GM12891 (cell line): ENCODE measurements around the gene ALS2CL.

Source experiments
- DNase-seq: peaks from one replicate; pipeline ENCODE4 v3.0.0; 2011; ENCODE audit warnings: low spot score; ENCODE audit not compliant: insufficient read length
- FAIRE-seq: peaks from 2 replicates; lab custom pipeline; 2011; peaks lifted over from hg19 to GRCh38; lab: Jason Lieb, UNC
- PAX5 ChIP-seq: IDR thresholded peaks from 2 replicates; pipeline ENCODE4 v1.6.1; 2011; ENCODE audit warnings: low read length, moderate library complexity, mild to moderate bottlenecking; ENCODE audit not compliant: insufficient read depth, severe bottlenecking
- POLR2A ChIP-seq: IDR thresholded peaks from 2 replicates; pipeline ENCODE4 v1.6.1; 2011; ENCODE audit warnings: low read depth, low read length, control low read depth
- POLR2AphosphoS5 ChIP-seq: IDR thresholded peaks from 2 replicates; pipeline ENCODE4 v1.6.1; 2011; ENCODE audit warnings: low read depth, low read length, control low read depth
- POU2F2 ChIP-seq: IDR thresholded peaks from 2 replicates; pipeline ENCODE4 v1.6.1; 2011; ENCODE audit warnings: low read depth, mild to moderate bottlenecking, control low read depth, low read length, moderate library complexity
- SPI1 ChIP-seq: IDR thresholded peaks from 2 replicates; pipeline ENCODE4 v1.6.1; 2011; ENCODE audit warnings: low read depth, low read length, control low read depth
- TAF1 ChIP-seq: IDR thresholded peaks from 2 replicates; pipeline ENCODE4 v1.6.1; 2011; ENCODE audit warnings: low read depth, low read length, control low read depth

The ALS2CL gene

DNA sequence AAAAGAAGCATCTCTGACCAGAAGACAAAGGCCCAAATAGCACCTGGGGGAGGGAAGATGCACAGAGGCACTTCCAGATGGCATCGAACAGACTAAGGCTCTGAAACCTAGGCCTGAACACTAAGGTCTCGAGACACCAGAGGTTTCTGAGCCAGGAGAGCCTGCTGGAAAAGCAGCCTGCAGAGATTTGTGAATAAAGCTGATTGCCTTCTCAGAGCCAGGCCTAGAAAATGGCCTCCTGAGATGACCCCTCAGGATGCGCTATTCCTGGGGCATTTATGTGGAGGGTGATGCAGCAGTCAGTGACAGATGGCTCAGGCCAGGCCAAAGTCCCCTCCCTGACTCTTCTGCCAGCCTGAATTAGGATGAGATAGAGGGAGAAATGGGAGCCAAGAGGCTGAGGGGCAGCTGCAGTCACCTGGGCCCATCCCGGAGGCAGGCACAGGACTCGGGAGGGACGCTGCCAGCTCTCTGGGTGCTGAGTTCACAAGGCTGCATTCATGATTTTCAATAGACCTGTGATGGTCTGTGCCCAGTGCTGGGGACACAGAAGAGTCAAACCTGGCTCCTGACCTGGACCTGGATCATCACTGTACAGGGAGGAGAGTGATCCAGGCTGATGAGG lies 17.3 kb upstream of the ALS2CL start:
- FAIRE-seq, result no peak
- TF ChIP-seq POLR2A (no peak), SPI1 (no peak), POLR2AphosphoS5 (no peak), POU2F2 (no peak), PAX5 (no peak), TAF1 (no peak)
- DNase-seq, result no peak

DNA sequence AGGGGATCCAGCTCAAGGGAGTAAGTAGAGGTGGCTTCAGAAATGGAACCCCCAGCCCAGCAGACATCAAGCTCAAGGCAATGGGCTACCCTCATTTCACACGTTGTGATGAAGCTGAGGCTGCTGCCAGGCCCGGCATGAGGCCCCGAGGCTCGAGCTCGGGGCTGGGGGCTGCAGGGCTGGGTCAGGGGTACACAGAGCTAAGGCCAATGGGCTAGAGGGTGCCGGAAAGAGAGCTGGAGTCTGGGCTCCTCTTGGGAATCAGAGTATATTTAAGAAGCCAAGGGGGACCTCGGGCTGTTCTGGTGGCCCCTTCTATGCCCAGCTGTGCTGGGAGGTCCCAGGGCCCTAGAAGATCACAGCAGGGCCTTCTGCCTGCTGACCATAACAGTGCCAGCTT lies 16.8 kb upstream of the ALS2CL start:
- TF ChIP-seq SPI1, result no peak
- TF ChIP-seq POU2F2, result no peak
- TF ChIP-seq POLR2AphosphoS5, result no peak
- TF ChIP-seq PAX5, result no peak
- TF ChIP-seq TAF1, result no peak
- no peak for TF ChIP-seq POLR2A
- FAIRE-seq (no peak), DNase-seq (no peak)

DNA sequence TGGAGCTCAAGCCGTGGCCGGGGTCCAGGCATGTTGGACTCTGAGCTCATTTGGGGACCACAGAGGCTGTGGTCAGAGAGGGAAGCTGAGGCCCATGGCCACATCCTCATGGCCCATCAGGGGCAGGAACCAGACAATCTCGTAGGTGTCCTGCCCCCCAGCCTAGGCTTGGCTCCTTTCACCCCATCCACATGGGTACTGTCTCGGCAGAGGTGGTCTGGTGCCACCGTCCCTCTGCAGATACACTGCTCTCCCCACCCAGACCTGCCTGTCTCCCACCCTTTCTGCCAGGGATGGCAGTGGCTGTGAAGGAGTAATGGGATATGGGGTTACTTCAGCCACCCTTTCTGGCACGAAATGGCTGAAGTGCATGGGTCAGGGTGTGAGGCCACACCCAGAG lies 16.2 kb upstream of the ALS2CL start:
- TF ChIP-seq POU2F2, result no peak
- TF ChIP-seq SPI1, result no peak
- TF ChIP-seq PAX5, result no peak
- TF ChIP-seq TAF1, result no peak
- no peak for TF ChIP-seq POLR2A
- TF ChIP-seq POLR2AphosphoS5, result no peak
- FAIRE-seq (no peak), DNase-seq (no peak)

DNA sequence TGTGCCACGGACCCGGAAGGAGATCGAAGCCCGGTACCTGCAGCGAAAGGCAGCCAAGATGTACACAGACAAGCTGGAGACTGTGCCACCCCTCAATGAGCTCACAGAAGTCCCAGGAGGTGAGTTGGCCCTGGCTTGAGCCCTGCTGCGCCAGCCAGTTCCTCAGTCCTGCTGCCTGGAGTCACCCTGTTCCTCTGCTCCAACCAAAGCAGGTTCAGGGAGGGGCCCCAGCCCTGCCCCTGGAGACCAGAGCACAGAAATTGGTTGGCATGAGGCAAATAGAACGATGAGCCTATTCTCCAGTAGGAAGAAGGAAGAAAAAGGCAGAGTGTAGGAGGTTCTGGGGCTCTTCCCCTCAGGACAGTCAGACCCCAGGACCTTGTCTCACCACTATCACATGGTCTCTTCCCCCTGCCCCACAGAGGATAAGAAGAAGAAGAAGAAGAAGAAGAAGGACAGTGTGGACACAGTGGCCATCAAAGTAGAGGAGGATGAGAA lies 15.7 kb upstream of the ALS2CL start:
- FAIRE-seq, result no peak
- TF ChIP-seq POLR2AphosphoS5, result no peak
- no peak for TF ChIP-seq PAX5
- TF ChIP-seq SPI1, result no peak
- TF ChIP-seq TAF1, result no peak
- TF ChIP-seq POU2F2, result no peak
- no peak for TF ChIP-seq POLR2A

DNA sequence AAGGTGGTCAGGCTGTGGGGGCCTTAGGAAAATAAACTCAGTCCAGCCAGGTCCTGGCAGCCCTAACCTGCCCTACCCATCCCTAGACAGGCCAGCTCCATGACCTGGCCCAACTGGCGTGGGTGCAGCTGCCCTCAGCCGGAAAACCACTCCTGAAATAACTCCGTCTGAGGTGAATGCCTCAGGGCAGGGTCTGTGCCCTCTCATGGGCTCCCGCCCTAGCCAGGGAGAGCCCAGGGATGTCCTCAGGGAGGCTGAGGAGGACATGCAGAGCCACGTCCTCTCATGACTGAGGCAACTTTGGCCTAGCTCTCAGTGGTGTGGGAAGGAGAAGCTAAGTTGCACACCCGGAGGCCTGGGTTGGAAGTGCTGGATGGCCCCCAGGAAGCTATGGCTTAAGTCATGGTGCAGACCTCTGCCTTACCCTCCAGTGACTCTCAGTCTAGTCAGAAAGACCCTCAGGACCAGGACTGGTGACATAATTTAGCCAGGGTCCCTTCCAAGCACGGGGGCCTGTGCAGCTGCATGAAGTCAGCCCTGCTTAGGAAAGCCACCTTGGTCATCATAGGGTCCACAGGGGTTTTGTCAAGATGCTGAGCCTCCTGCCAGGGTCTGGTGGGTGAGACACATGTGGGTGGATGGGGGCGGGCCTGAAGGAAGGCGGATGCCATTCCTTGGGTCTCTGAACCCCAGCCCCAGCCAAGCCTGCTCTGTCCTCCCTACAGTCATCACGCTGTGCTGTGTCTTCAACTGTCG lies 15.1 kb upstream of the ALS2CL start:
- TF ChIP-seq SPI1 (no peak), PAX5 (no peak), POLR2AphosphoS5 (no peak)
- no peak for FAIRE-seq
- DNase-seq, result no peak

More for the DNA sequence above, 15.7 kb upstream of the ALS2CL start:
- DNase-seq, result no peak

DNA sequence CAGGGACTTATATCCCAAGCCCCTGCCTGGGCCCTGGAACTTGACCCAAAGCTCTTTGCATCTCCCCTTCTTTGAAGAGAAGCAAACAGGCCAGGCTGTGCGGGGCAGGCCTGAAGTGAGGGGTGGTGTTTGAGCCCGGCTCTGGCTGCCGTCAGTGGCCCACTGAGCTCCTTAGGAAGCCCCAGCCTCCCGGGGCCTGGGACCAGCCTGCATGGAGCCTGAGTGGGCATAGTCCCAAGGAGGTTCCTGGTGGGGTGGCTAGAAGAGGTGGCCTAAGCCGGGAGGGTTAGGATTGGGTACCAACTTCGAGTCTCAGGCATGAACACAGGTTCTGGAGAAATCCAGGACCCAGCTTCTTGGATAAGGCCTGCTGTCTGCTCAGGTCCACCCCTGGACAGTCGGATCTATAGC lies 14.1 kb upstream of the ALS2CL start:
- DNase-seq (no peak), FAIRE-seq (no peak)
- no peak for TF ChIP-seq POLR2A

DNA sequence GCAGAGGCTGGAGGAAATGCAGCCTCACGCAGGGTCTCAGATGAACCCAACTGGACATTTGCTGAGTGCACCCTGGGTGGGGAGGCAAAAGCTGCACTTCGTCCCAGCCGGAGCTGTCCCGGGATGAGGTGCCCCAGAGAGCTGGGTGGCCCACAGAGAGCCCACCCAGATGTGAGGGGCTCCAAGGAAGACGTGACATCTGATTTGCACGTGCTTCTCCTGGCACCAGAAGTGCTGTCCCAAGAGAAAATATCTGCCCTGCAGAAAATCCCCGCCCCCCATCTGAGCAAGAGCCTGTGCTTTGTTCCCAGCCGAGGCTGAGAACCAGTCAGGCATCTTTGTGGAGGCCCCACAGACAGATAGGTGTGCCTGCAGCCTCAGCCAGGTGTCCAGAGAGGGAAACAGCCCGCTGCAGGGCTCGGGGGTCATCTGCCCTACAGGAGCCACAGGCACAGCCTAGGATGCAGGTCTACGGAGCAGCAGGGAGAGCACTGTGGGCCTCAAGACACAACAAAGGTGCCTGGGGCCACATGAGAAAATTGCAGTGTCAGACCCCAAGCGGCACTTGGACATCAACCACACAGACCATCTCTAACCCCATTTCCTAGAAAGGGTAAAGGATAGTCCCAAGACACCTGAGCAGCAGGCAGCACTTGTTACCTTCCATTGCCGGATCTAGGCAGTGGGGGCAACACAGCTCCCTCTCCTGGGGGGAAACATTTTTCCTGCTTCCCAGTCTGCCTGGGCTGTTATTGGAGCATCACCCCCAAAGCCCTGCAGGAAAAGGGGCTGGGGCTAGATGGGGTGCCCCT lies 13.5 kb upstream of the ALS2CL start:
- FAIRE-seq, result no peak

DNA sequence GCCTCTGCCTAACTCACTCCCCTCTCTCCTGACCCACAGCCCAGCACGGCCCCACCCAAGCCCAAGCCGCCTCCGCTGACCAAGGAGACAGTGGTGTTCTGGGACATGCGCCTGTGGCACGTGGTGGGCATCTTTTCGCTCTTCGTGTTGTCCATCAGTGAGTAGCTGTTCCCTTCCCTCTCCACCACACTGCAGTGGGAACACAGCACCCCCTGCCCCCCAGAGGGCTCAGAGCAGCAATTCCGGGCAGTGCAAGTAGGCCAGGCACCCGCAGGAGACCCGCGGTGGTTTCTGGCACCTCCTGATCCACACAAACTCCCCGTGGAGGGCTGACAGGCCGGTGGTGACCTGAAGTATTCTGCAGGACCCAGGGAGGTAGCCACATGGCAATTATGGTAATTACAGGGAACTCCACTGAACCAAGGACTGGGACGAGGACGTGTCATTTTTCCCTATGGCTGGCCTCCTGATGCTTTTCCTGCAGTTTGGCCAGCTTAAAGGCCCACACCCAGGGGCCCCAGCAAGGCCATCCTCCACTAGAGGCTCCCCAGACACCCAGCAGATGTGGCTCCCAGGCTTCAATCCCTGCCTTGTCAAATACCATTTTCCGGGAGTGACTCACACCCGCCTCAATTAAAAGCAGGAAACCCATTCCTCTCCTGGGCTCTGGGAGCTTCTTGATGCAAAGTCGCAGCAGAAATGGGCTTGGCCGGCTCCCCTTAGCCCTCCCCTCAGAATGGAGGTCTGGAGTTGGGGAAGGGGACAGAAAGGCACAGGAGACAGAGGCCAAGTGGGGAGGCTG lies 12.5 kb upstream of the ALS2CL start:
- no peak for DNase-seq
- FAIRE-seq, result no peak
- TF ChIP-seq TAF1, result no peak
- no peak for TF ChIP-seq POLR2A
- TF ChIP-seq POU2F2, result no peak
- no peak for TF ChIP-seq POLR2AphosphoS5
- no peak for TF ChIP-seq SPI1
- no peak for TF ChIP-seq PAX5

More for the DNA sequence above, 13.5 kb upstream of the ALS2CL start:
- no peak for DNase-seq
- no peak for TF ChIP-seq PAX5
- no peak for TF ChIP-seq POLR2AphosphoS5
- no peak for TF ChIP-seq TAF1
- no peak for TF ChIP-seq POU2F2
